Pulmonary artery endothelial cell (primary cell): ENCODE measurements around the gene ADAMTSL1. TPM values are rescaled to one million over a fixed set of nuclear protein-coding genes. Genes with fewer than 3 reads are reported as not detected.
"Not testable (repeated sequence)": the region's sequence is repeated elsewhere in the genome, so short reads cannot be mapped to it uniquely, and the experiment has no call there.

Experiments used
- DNase-seq: peaks from one replicate; pipeline ENCODE4 v3.0.0-alpha.2; 2011; ENCODE audit warnings: low read depth, low spot score
- total RNA-seq: library from RNA; depleted of rRNA; stranded (reverse); fragments of >200 nt; gene quantifications from 2 replicates; pipeline ENCODE4 v1.2.3, GENCODE V29; 2014

Gene ADAMTSL1
- total RNA-seq, 1 donor from 2014 or later = 26.9 TPM

- no peak for DNase-seq
These were observed 449.9 kb downstream of the ADAMTSL1 start for GRCh38 chr9:18923671-18924430.

- DNase-seq = no peak
These were observed 451.9 kb downstream of the ADAMTSL1 start for GRCh38 chr9:18925880-18926279.

GRCh38 chr9:18926513-18926912 is 452.6 kb downstream of the ADAMTSL1 start:
- DNase-seq = no peak

- DNase-seq = no peak
These were observed 454.8 kb downstream of the ADAMTSL1 start for GRCh38 chr9:18928711-18929110.

- DNase-seq = not testable (repeated sequence)
These were observed 456.7 kb downstream of the ADAMTSL1 start for GRCh38 chr9:18930611-18931010.

- DNase-seq = no peak
These were observed 461.6 kb downstream of the ADAMTSL1 start for GRCh38 chr9:18935541-18935940.

GRCh38 chr9:18936094-18936871 is 462.3 kb downstream of the ADAMTSL1 start:
- no peak for DNase-seq

- DNase-seq = no peak
These were observed 466.0 kb downstream of the ADAMTSL1 start for GRCh38 chr9:18939943-18940342.

- DNase-seq = no peak
These were observed 467.2 kb downstream of the ADAMTSL1 start for GRCh38 chr9:18941060-18941740.

- DNase-seq = no peak
These were observed 468.8 kb downstream of the ADAMTSL1 start for GRCh38 chr9:18942801-18943200.

GRCh38 chr9:18947892-18948339 is 474.0 kb downstream of the ADAMTSL1 start:
- no peak for DNase-seq

GRCh38 chr9:18951936-18952335 is 478.0 kb downstream of the ADAMTSL1 start:
- DNase-seq = no peak

GRCh38 chr9:18955626-18956025 is 481.7 kb downstream of the ADAMTSL1 start:
- no peak for DNase-seq
